GM20000 (cell line): ENCODE results near the gene OR8H2.
"Not testable (repeated sequence)": the region's sequence is repeated elsewhere in the genome, so short reads cannot be mapped to it uniquely, and the experiment has no call there.

Source experiments
- DNase-seq: peaks from one replicate; pipeline ENCODE4 v3.0.0; 2012; ENCODE audit warnings: low spot score
- CTCF ChIP-seq: IDR thresholded peaks from 2 replicates; pipeline ENCODE4 v1.5.1; 2012; ENCODE audit warnings: mild to moderate bottlenecking, control low read depth; ENCODE audit errors: extremely low read depth, missing control alignments

Gene OR8H2

GRCh38 chr11:56140151-56140661 is 36.7 kb downstream of the OR8H2 start, which contains the start of gene OR8J3:
OR8J3 (minus strand) TSS chr11:56140201; CDS start chr11:56137718, 2,483 bp downstream.
- no peak for TF ChIP-seq CTCF
- DNase-seq, result no peak

GRCh38 chr11:56143681-56144080 is 40.2 kb downstream of the OR8H2 start:
- DNase-seq, result not testable (repeated sequence)

- DNase-seq, result no peak
- no peak for TF ChIP-seq CTCF
These were observed 47.9 kb downstream of the OR8H2 start for GRCh38 chr11:56151376-56151775.

GRCh38 chr11:56152333-56152732 is 48.8 kb downstream of the OR8H2 start:
- DNase-seq, result no peak
- no peak for TF ChIP-seq CTCF
